ENCODE results near the gene ARHGAP31. TPM values are rescaled to one million over a fixed set of nuclear protein-coding genes. Genes with fewer than 3 reads are reported as not detected.
"Not testable (repeated sequence)": the region's sequence is repeated elsewhere in the genome, so short reads cannot be mapped to it uniquely, and the experiment has no call there.

The ARHGAP31 gene
- total RNA-seq, 2 donors from 2014 or later = 5.7 to 7.9 TPM

DNA sequence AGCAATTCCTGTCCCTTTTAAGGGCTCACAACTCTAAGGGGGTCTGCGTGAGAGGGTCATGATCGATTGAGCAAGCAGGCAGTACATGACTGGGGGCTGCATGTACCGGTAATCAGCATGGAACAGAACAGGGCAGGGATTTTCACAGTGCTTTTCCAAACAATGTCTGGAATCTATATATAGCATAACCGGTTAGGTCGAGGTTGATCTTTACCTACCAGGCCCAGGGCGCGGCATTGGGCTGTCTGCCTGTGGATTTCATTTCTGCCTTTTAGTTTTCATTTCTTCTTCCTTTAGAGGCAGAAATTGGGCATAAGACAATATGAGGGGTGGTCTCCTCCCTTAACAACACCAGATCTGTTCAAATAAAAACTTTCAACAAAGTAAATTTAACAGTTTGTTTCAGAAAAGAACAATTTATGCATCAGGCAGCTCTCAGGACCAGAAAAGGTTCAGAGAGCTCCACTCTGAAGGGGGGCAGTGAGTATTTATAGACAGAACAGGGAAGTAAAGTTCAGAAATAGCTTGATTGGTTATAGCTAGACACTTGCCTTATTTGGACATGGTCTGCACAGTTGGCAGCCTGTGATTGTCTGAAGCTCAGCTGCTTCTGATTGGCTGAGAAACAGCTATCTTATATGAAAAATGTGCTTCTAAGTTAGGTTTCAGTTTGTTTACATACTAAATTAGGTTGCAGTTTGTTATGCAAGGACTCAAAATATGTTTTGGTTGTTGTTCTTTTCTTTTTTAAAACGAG lies 36.4 kb upstream of the ARHGAP31 start:
- no peak overlapping the region for H3K27ac ChIP-seq
- WGBS, 2 donors = 58 to 76% methylated on average over 8 of the region's 8 CpGs
- H3K4me3 ChIP-seq = no peak overlapping the region
- ATAC-seq (peak; percentile 42), DNase-seq (no peak)
- peaks cover 8% of the 10 kb centered on the region for H3K4me1 ChIP-seq
- no peaks in the 10 kb centered on the region for H3K27me3 ChIP-seq
- no peaks in the 10 kb centered on the region for H3K36me3 ChIP-seq (replicated peaks in 1 of 2; ENCODE audit: insufficient read depth in 1 of 2, low read depth in 2 of 2)
- intact Hi-C loops (cut with DNase I) = no loop called here
- H3K9me3 ChIP-seq = no peaks in the 10 kb centered on the region
- TF ChIP-seq POLR2A (IDR thresholded peaks at IDR 0.05) = no peak
- TF ChIP-seq, protein P1, sequence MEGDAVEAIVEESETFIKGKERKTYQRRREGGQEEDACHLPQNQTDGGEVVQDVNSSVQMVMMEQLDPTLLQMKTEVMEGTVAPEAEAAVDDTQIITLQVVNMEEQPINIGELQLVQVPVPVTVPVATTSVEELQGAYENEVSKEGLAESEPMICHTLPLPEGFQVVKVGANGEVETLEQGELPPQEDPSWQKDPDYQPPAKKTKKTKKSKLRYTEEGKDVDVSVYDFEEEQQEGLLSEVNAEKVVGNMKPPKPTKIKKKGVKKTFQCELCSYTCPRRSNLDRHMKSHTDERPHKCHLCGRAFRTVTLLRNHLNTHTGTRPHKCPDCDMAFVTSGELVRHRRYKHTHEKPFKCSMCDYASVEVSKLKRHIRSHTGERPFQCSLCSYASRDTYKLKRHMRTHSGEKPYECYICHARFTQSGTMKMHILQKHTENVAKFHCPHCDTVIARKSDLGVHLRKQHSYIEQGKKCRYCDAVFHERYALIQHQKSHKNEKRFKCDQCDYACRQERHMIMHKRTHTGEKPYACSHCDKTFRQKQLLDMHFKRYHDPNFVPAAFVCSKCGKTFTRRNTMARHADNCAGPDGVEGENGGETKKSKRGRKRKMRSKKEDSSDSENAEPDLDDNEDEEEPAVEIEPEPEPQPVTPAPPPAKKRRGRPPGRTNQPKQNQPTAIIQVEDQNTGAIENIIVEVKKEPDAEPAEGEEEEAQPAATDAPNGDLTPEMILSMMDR (IDR thresholded peaks at IDR 0.05) = no peak

DNA sequence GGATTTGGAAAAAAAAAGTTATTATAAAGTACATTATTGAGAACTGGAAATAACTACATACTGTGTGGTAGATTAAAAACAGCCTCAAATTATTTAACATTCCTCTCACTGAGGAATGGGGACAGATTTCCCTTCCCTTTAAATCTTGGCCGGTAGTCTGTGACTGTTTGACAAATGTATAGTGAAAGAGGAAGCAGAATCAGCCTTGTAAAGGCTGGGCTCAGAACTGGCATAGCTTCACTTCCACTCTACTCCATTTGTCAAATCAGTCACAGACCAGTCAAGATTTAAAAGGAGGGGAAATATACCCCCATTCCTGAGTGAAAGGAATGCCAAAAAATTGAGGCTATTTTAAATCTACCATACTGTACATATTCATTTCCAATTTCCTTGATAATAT lies 35.3 kb upstream of the ARHGAP31 start:
- no peak for DNase-seq
- intact Hi-C loops (cut with DNase I) = no loop called here
- Histone ChIP-seq H3K27ac (peak overlapping the region in 1 of 4 donors; percentile 41), H3K36me3 (replicated peaks in 1 of 2; ENCODE audit: insufficient read depth in 1 of 2, low read depth in 2 of 2) (no peaks in the 10 kb centered on the region), H3K4me1 (peaks cover 8% of the 10 kb centered on the region), H3K9me3 (no peaks in the 10 kb centered on the region), H3K4me3 (no peak overlapping the region), H3K27me3 (no peaks in the 10 kb centered on the region)
- ATAC-seq = no peak
- TF ChIP-seq, protein P1 (IDR thresholded peaks at IDR 0.05) = no peak
- TF ChIP-seq POLR2A (IDR thresholded peaks at IDR 0.05) = no peak
- WGBS, 2 donors = 23 to 38% methylated on average over 1 of the region's 1 CpG

DNA sequence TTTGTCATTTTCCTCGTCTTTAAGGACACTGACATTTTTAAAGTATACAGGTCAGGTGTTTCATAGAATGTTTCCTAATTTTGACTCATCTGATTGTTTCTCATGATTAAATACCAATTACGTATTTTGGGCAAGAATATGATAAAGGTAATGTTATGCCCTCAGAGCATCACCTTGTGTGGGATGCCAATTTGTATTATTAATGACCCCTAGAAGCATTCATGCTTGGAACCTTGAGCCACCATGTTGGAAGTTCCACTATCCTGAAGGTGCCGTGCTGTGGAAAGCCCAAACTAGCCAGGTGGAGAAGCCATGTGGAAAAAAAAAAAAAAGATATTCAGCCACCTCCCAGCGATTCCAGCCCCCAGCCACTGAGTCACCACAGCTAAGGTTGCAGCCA lies 34.4 kb upstream of the ARHGAP31 start:
- no peak for DNase-seq
- Histone ChIP-seq H3K27me3 (no peaks in the 10 kb centered on the region), H3K27ac (no peak overlapping the region), H3K4me3 (no peak overlapping the region), H3K4me1 (peaks cover 8% of the 10 kb centered on the region), H3K9me3 (no peaks in the 10 kb centered on the region), H3K36me3 (replicated peaks in 1 of 2; ENCODE audit: insufficient read depth in 1 of 2, low read depth in 2 of 2) (no peaks in the 10 kb centered on the region)
- no peak for ATAC-seq
- no peak for TF ChIP-seq POLR2A (IDR thresholded peaks at IDR 0.05)
- TF ChIP-seq, protein P1 (IDR thresholded peaks at IDR 0.05) = no peak
- 82 to 87% methylated on average over 4 of the region's 4 CpGs for WGBS, 2 donors
- intact Hi-C loops (cut with DNase I) = no loop called here

DNA sequence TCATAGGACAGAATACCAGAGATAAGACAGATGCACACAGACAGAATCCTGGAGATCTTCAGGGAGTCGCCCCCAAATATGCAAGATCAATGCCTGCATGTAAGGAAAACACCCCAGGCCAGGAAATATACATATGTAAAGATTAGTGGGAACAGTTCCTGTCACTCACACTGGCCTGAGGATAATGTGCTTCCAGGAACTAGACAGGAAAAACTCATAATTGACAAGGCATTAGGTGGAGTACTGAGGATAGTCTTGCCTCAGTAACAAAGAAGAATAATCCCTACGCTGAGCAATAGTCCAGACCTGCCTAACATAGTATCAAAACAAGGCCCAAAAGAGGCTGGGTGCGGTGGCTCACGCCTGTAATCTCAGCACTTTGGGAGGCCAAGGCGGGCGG lies 33.1 kb upstream of the ARHGAP31 start:
- no peaks in the 10 kb centered on the region for H3K27me3 ChIP-seq
- H3K4me3 ChIP-seq = no peak overlapping the region
- H3K36me3 ChIP-seq (replicated peaks in 1 of 2; ENCODE audit: insufficient read depth in 1 of 2, low read depth in 2 of 2) = no peaks in the 10 kb centered on the region
- H3K4me1 ChIP-seq = peaks cover 8% of the 10 kb centered on the region
- no peak overlapping the region for H3K27ac ChIP-seq
- DNase-seq = no peak
- intact Hi-C loops (cut with DNase I) = no loop called here
- 79% methylated on average over 6 of the region's 6 CpGs for WGBS, 2 donors
- no peak for ATAC-seq
- TF ChIP-seq POLR2A (IDR thresholded peaks at IDR 0.05) = no peak
- TF ChIP-seq, protein P1 (IDR thresholded peaks at IDR 0.05) = no peak
- H3K9me3 ChIP-seq = no peaks in the 10 kb centered on the region

DNA sequence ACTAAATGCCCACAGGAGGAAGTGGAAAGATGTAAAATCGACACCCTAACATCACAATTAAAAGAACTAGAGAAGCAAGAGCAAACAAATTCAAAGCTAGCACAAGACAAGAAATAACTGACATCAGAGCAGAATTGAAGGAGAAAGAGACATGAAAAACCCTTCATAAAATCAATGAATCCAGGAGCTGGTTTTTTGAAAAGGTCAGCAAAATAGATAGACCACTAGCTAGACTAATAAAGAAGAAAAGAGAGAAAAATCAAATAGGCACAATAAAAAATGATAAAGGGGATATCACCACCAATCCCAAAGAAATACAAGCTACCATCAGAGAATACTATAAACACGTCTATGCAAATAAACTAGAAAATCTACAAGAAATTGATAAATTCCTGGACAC lies 24.0 kb upstream of the ARHGAP31 start:
- 65 to 72% methylated on average over 2 of the region's 2 CpGs for WGBS, 2 donors
- intact Hi-C loops (cut with DNase I); H3K4me3 ChIP-seq: not testable (repeated sequence)

More for the DNA sequence above, 24.0 kb upstream of the ARHGAP31 start:
- not testable (repeated sequence) for H3K36me3 ChIP-seq (replicated peaks in 1 of 2; ENCODE audit: insufficient read depth in 1 of 2, low read depth in 2 of 2); H3K9me3 ChIP-seq; H3K27me3 ChIP-seq; DNase-seq; H3K27ac ChIP-seq; H3K4me1 ChIP-seq; ATAC-seq
